HPDE6-E6E7 (cell line): ENCODE measurements around the gene PSMA6.
"Not testable (repeated sequence)": the region's sequence is repeated elsewhere in the genome, so short reads cannot be mapped to it uniquely, and the experiment has no call there.

ENCODE experiments used
- DNase-seq: peaks from one replicate; pipeline ENCODE4 v3.0.0; 2011; ENCODE audit warnings: missing footprints; ENCODE audit errors: extremely low spot score

The PSMA6 gene

GRCh38 chr14:35326375-35326774, 34.2 kb downstream of the PSMA6 start:
- DNase-seq, result no peak

GRCh38 chr14:35331605-35332516, 39.7 kb downstream of the PSMA6 start:
- peak; percentile 96 for DNase-seq

- DNase-seq, result no peak
Observed at GRCh38 chr14:35332517-35333263, 40.5 kb downstream of the PSMA6 start.

GRCh38 chr14:35333264-35333730, 41.1 kb downstream of the PSMA6 start:
- DNase-seq, result no peak

GRCh38 chr14:35333797-35334743, 41.9 kb downstream of the PSMA6 start:
- no peak for DNase-seq

- DNase-seq, result no peak
Observed at GRCh38 chr14:35335388-35336092, 43.4 kb downstream of the PSMA6 start.

- DNase-seq, result not testable (repeated sequence)
Observed at GRCh38 chr14:35336171-35336493, 44.0 kb downstream of the PSMA6 start.

GRCh38 chr14:35336494-35337268, 44.5 kb downstream of the PSMA6 start:
- peak; percentile 89 for DNase-seq

GRCh38 chr14:35337269-35338255, 45.4 kb downstream of the PSMA6 start:
- no peak for DNase-seq

- no peak for DNase-seq
Observed at GRCh38 chr14:35338731-35339405, 46.7 kb downstream of the PSMA6 start.

- no peak for DNase-seq
Observed at GRCh38 chr14:35339761-35340406, 47.7 kb downstream of the PSMA6 start.

GRCh38 chr14:35340616-35341453, 48.7 kb downstream of the PSMA6 start:
- no peak for DNase-seq

GRCh38 chr14:35341454-35341750, 49.2 kb downstream of the PSMA6 start:
- DNase-seq, result no peak

- DNase-seq, result no peak
Observed at GRCh38 chr14:35341751-35342488, 49.7 kb downstream of the PSMA6 start.

- no peak for DNase-seq
Observed at GRCh38 chr14:35342489-35343010, 50.4 kb downstream of the PSMA6 start.

GRCh38 chr14:35343702-35344101, 51.5 kb downstream of the PSMA6 start:
- no peak for DNase-seq
